Activated T-helper 17 cell treated with anti-CD3 and anti-CD28 coated beads, Interleukin-2, amount 50 U/mL, for 72 hours (primary cell): ENCODE results near the gene PPIP5K1. TPM values are rescaled to one million over a fixed set of nuclear protein-coding genes. Genes with fewer than 3 reads are reported as not detected.

Source experiments
- ATAC-seq: fragments of 150-1000 bp; cut with Tn5 transposase; replicated peaks from 2 replicates; pipeline ENCODE4 v1.10.0; 2021; ENCODE audit warnings: mild to moderate bottlenecking, moderate library complexity
- H3K27ac Mint-ChIP-seq: one replicate; pipeline ENCODE4 v1.8.0; 2022; ENCODE audit warnings: mixed read lengths
- H3K27me3 Mint-ChIP-seq: one replicate; pipeline ENCODE4 v1.8.0; 2022; ENCODE audit warnings: mixed read lengths
- H3K36me3 Mint-ChIP-seq: one replicate; pipeline ENCODE4 v1.8.0; 2022; ENCODE audit warnings: low read depth, mild to moderate bottlenecking, mixed read lengths
- H3K4me1 Mint-ChIP-seq: one replicate; pipeline ENCODE4 v1.8.0; 2022; ENCODE audit warnings: mixed read lengths
- H3K4me3 Mint-ChIP-seq: one replicate; pipeline ENCODE4 v1.8.0; 2022; ENCODE audit warnings: mild to moderate bottlenecking, mixed read lengths
- H3K9me3 Mint-ChIP-seq: one replicate; pipeline ENCODE4 v1.8.0; 2022; ENCODE audit warnings: mixed read lengths
- total RNA-seq, 2 donors: library from RNA; stranded (reverse); gene quantifications; one replicate each; pipeline ENCODE4 v1.2.3, GENCODE V29; 2022

PPIP5K1 gene
- total RNA-seq, 2 donors from 2014 or later: 20.2 to 43.6 TPM

DNA sequence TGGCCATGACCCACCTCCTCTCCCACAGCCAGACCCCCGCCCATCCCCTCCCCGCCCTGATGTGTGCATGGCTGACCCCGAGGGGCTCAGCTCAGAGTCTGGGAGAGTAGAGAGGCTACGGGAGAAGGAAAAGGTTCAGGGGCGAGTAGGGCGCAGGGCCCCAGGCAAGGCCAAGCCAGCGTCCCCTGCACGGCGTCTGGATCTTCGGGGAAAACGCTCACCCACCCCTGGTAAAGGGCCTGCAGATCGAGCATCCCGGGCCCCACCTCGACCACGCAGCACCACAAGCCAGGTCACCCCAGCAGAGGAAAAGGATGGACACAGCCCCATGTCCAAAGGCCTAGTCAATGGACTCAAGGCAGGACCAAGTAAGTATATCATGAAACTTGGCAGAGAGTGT is 60.9 kb downstream of the PPIP5K1 start:
- Mint-ChIP-seq H3K27ac (no peak overlapping the region), H3K4me3 (no peak overlapping the region), H3K36me3 (no peaks in the 10 kb centered on the region), H3K27me3 (no peaks in the 10 kb centered on the region), H3K4me1 (peaks cover 10% of the 10 kb centered on the region), H3K9me3 (no peaks in the 10 kb centered on the region)
- no peak for ATAC-seq

DNA sequence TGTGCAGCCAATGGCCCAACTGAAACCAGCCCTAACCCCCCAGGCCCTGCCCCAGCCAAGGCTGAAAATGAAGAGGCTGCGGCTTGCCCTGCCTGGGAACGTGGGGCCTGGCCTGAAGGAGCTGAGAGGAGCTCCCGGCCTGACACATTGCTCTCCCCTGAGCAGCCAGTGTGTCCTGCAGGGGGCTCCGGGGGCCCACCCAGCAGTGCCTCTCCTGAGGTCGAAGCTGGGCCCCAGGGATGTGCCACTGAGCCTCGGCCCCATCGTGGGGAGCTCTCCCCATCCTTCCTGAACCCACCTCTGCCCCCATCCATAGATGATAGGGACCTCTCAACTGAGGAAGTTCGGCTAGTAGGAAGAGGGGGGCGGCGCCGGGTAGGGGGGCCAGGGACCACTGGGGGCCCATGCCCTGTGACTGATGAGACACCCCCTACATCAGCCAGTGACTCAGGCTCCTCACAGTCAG is 61.4 kb downstream of the PPIP5K1 start:
- H3K27ac Mint-ChIP-seq: no peak overlapping the region
- H3K4me3 Mint-ChIP-seq: no peak overlapping the region
- H3K36me3 Mint-ChIP-seq: no peaks in the 10 kb centered on the region
- H3K27me3 Mint-ChIP-seq: no peaks in the 10 kb centered on the region
- H3K4me1 Mint-ChIP-seq: peaks cover 10% of the 10 kb centered on the region
- no peaks in the 10 kb centered on the region for H3K9me3 Mint-ChIP-seq
- no peak for ATAC-seq

DNA sequence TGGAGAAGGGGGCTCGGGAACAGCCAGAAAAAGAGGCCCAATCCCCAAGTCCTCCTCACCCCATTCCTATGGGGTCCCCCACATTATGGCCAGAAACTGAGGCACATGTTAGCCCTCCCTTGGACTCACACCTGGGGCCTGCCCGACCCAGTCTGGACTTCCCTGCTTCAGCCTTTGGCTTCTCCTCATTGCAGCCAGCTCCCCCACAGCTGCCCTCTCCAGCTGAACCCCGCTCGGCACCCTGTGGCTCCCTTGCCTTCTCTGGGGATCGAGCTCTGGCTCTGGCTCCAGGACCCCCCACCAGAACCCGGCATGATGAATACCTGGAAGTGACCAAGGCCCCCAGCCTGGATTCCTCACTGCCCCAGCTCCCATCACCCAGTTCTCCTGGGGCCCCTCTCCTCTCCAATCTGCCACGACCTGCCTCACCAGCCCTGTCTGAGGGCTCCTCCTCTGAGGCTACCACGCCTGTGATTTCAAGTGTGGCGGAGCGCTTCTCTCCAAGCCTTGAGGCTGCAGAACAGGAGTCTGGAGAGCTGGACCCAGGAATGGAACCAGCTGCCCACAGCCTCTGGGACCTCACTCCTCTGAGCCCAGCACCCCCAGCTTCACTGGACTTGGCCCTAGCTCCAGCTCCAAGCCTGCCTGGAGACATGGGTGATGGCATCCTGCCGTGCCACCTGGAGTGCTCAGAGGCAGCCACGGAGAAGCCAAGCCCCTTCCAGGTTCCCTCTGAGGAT is 62.0 kb downstream of the PPIP5K1 start:
- Mint-ChIP-seq H3K36me3 (no peaks in the 10 kb centered on the region), H3K4me3 (no peak overlapping the region), H3K4me1 (peaks cover 10% of the 10 kb centered on the region), H3K27me3 (no peaks in the 10 kb centered on the region), H3K27ac (no peak overlapping the region), H3K9me3 (no peaks in the 10 kb centered on the region)
- ATAC-seq: no peak

DNA sequence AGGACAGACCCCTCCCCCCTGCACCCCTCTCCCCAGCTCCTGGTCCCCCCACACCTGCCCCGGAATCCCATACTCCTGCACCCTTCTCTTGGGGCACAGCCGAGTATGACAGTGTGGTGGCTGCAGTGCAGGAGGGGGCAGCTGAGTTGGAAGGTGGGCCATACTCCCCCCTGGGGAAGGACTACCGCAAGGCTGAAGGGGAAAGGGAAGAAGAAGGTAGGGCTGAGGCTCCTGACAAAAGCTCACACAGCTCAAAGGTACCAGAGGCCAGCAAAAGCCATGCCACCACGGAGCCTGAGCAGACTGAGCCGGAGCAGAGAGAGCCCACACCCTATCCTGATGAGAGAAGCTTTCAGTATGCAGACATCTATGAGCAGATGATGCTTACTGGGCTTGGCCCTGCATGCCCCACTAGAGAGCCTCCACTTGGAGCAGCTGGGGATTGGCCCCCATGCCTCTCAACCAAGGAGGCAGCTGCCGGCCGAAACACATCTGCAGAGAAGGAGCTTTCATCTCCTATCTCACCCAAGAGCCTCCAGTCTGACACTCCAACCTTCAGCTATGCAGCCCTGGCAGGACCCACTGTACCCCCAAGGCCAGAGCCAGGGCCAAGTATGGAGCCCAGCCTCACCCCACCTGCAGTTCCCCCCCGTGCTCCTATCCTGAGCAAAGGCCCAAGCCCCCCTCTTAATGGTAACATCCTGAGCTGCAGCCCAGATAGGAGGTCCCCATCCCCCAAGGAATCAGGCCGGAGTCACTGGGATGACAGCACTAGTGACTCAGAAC is 62.8 kb downstream of the PPIP5K1 start:
- H3K36me3 Mint-ChIP-seq: no peaks in the 10 kb centered on the region
- H3K27me3 Mint-ChIP-seq: no peaks in the 10 kb centered on the region
- H3K9me3 Mint-ChIP-seq: no peaks in the 10 kb centered on the region
- no peak overlapping the region for H3K4me3 Mint-ChIP-seq
- no peak for ATAC-seq
- H3K4me1 Mint-ChIP-seq: peaks cover 10% of the 10 kb centered on the region
- H3K27ac Mint-ChIP-seq: no peak overlapping the region

DNA sequence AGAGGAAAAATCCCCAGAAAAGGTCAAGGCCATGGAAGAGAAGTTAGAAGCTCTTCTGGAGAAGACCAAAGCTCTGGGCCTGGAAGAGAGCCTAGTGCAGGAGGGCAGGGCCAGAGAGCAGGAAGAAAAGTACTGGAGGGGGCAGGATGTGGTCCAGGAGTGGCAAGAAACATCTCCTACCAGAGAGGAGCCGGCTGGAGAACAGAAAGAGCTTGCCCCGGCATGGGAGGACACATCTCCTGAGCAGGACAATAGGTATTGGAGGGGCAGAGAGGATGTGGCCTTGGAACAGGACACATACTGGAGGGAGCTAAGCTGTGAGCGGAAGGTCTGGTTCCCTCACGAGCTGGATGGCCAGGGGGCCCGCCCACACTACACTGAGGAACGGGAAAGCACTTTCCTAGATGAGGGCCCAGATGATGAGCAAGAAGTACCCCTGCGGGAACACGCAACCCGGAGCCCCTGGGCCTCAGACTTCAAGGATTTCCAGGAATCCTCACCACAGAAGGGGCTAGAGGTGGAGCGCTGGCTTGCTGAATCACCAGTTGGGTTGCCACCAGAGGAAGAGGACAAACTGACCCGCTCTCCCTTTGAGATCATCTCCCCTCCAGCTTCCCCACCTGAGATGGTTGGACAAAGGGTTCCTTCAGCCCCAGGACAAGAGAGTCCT is 63.6 kb downstream of the PPIP5K1 start:
- Mint-ChIP-seq H3K27me3 (no peaks in the 10 kb centered on the region), H3K4me1 (peaks cover 10% of the 10 kb centered on the region), H3K36me3 (no peaks in the 10 kb centered on the region), H3K4me3 (no peak overlapping the region), H3K27ac (peak overlapping the region; percentile 61), H3K9me3 (no peaks in the 10 kb centered on the region)
- ATAC-seq: no peak

DNA sequence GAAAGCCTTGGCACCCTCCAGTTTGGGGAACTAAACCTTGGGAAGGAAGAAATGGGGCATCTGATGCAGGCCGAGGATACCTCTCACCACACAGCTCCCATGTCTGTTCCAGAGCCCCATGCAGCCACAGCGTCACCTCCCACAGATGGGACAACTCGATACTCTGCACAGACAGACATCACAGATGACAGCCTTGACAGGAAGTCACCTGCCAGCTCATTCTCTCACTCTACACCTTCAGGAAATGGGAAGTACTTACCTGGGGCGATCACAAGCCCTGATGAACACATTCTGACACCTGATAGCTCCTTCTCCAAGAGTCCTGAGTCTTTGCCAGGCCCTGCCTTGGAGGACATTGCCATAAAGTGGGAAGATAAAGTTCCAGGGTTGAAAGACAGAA is 64.9 kb downstream of the PPIP5K1 start:
- ATAC-seq: peak; percentile 21
- Mint-ChIP-seq H3K4me3 (no peak overlapping the region), H3K4me1 (peaks cover 10% of the 10 kb centered on the region), H3K36me3 (no peaks in the 10 kb centered on the region), H3K27ac (peak overlapping the region; percentile 61), H3K9me3 (no peaks in the 10 kb centered on the region), H3K27me3 (no peaks in the 10 kb centered on the region)

DNA sequence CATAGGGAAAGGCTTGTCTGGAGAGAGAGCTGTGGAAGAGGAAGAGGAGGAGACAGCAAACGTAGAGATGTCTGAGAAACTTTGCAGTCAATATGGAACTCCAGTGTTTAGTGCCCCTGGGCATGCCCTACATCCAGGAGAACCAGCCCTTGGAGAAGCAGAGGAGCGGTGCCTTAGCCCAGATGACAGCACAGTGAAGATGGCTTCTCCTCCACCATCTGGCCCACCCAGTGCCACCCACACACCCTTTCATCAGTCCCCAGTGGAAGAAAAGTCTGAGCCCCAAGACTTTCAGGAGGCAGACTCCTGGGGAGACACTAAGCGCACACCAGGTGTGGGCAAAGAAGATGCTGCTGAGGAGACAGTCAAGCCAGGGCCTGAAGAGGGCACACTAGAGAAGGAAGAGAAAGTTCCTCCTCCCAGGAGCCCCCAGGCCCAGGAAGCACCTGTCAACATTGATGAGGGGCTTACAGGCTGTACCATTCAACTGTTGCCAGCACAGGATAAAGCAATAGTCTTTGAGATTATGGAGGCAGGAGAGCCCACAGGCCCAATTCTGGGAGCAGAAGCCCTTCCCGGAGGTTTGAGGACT is 65.7 kb downstream of the PPIP5K1 start:
- H3K4me3 Mint-ChIP-seq: no peak overlapping the region
- H3K27ac Mint-ChIP-seq: peak overlapping the region; percentile 50
- H3K4me1 Mint-ChIP-seq: peaks cover 10% of the 10 kb centered on the region
- ATAC-seq: no peak
- no peaks in the 10 kb centered on the region for H3K9me3 Mint-ChIP-seq
- no peaks in the 10 kb centered on the region for H3K27me3 Mint-ChIP-seq
- no peaks in the 10 kb centered on the region for H3K36me3 Mint-ChIP-seq

DNA sequence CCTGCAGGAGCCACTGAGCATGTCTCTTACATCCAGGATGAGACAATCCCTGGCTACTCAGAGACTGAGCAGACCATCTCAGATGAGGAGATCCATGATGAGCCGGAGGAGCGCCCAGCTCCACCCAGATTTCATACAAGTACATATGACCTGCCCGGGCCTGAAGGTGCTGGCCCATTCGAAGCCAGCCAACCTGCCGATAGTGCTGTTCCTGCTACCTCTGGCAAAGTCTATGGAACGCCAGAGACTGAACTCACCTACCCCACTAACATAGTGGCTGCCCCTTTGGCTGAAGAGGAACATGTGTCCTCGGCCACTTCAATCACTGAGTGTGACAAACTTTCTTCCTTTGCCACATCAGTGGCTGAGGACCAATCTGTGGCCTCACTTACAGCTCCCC is 66.4 kb downstream of the PPIP5K1 start:
- Mint-ChIP-seq H3K27me3 (no peaks in the 10 kb centered on the region), H3K36me3 (no peaks in the 10 kb centered on the region), H3K4me3 (no peak overlapping the region), H3K4me1 (peaks cover 10% of the 10 kb centered on the region), H3K9me3 (no peaks in the 10 kb centered on the region), H3K27ac (peak overlapping the region; percentile 50)
- no peak for ATAC-seq

DNA sequence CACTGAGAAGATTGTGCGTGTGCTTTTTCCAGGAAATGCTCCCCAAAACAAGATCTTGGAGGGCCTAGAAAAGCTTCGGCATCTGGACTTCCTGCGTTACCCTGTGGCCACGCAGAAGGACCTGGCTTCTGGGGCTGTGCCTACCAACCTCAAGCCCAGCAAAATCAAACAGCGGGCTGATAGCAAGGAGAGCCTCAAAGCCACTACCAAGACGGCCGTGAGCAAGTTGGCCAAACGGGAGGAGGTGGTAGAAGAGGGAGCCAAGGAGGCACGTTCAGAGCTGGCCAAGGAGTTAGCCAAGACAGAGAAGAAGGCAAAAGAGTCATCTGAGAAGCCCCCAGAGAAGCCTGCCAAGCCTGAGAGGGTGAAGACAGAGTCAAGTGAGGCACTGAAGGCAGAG is 67.8 kb downstream of the PPIP5K1 start:
- H3K4me3 Mint-ChIP-seq: no peak overlapping the region
- peak overlapping the region; percentile 55 for H3K27ac Mint-ChIP-seq
- peaks cover 5% of the 10 kb centered on the region for H3K27me3 Mint-ChIP-seq
- H3K4me1 Mint-ChIP-seq: peaks cover 10% of the 10 kb centered on the region
- H3K9me3 Mint-ChIP-seq: no peaks in the 10 kb centered on the region
- H3K36me3 Mint-ChIP-seq: no peaks in the 10 kb centered on the region
- no peak for ATAC-seq

DNA sequence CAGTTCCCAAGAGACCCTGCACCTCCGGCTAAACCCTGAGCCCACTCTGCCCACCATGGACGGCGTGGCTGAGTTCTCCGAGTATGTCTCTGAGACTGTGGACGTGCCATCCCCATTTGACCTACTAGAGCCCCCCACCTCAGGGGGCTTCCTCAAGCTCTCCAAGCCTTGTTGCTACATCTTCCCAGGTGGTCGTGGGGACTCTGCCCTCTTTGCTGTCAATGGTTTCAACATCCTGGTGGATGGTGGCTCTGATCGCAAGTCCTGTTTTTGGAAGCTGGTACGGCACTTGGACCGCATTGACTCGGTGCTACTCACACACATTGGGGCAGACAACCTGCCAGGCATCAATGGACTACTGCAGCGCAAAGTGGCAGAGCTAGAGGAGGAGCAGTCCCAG is 68.6 kb downstream of the PPIP5K1 start:
- Mint-ChIP-seq H3K27ac (no peak overlapping the region), H3K4me3 (no peak overlapping the region), H3K9me3 (no peaks in the 10 kb centered on the region), H3K36me3 (no peaks in the 10 kb centered on the region), H3K27me3 (peaks cover 7% of the 10 kb centered on the region), H3K4me1 (peaks cover 10% of the 10 kb centered on the region)
- ATAC-seq: no peak

DNA sequence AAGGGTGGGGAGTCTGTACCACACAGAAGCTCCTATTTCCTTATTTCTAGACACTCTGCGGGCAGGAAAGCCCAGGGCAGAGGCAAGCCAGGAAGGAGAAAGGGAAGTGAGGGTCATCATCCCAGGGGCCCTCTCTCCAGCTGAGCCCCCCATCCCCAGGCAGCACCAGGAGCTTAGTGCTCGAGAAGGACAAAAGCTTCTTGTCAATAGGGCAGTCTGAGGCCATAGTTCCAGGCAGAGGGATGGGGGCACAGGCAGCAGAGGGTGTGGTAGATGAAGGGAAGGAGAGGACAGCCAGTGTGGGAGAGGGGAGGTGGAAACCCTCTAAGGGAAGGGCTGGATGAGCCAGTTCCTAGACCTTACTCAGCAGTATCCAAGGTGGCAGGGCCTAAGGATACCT is 69.9 kb downstream of the PPIP5K1 start:
- H3K27me3 Mint-ChIP-seq: peaks cover 7% of the 10 kb centered on the region
- peaks cover 2% of the 10 kb centered on the region for H3K4me1 Mint-ChIP-seq
- H3K9me3 Mint-ChIP-seq: no peaks in the 10 kb centered on the region
- no peak for ATAC-seq
- H3K27ac Mint-ChIP-seq: no peak overlapping the region
- H3K36me3 Mint-ChIP-seq: no peaks in the 10 kb centered on the region
- no peak overlapping the region for H3K4me3 Mint-ChIP-seq

DNA sequence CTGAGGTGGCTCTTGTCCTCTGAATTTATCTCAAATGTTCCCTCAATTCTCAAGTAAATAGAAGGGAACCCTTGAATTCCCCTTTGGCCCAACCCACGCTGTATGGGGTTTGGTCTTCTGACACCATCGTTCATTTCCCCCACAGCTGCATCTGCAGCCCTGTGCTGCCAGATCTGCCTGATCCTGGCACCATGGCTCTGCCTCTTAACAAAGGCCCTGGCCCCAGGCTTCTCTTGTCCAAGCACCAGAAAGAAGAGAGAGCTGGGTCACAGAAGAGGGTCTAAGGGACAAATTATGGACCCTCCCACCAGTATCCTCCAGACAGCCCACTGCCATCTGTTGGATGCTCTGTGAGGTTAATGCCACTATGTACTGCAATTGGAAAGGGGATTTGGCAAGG is 70.8 kb downstream of the PPIP5K1 start:
- H3K27ac Mint-ChIP-seq: no peak overlapping the region
- H3K4me1 Mint-ChIP-seq: peaks cover 5% of the 10 kb centered on the region
- H3K36me3 Mint-ChIP-seq: no peaks in the 10 kb centered on the region
- H3K27me3 Mint-ChIP-seq: peaks cover 7% of the 10 kb centered on the region
- no peaks in the 10 kb centered on the region for H3K9me3 Mint-ChIP-seq
- peak overlapping the region; percentile 55 for H3K4me3 Mint-ChIP-seq
- no peak for ATAC-seq

DNA sequence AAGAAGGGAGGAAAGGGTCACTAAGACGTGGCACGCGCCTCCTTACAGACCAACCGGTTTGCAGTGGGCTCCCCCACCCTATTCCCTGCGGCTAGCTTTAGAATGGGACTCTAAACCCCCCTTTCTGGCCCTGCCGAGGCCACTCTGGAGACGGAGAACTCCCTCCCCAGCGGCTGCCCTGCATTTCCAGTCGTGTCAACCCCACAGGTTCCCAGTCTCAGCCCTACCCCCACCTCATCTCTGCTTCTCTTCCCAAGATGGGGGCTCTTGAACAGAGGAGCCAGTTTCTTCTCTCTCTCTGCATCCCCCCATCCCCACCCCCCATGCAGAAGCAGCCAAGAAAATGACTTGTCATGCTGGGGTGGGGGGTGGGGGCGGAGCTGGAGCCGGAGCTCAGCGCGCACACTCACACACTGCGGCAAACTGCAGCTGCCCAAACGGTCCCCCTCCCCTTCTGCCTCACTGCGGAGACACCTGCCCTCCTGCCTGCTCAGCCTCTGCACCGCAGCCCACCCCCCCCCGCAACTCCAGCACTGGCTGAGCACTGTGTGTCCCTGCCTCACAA is 71.7 kb downstream of the PPIP5K1 start:
- Mint-ChIP-seq H3K4me1 (peaks cover 14% of the 10 kb centered on the region), H3K4me3 (peak overlapping the region; percentile 55), H3K36me3 (no peaks in the 10 kb centered on the region), H3K27me3 (peaks cover 7% of the 10 kb centered on the region), H3K9me3 (no peaks in the 10 kb centered on the region), H3K27ac (peak overlapping the region; percentile 40)
- ATAC-seq: no peak
